HL-60 (cell line): Measurements from ENCODE around the gene FAM78B.

Source experiments
- DNase-seq, 2 experiments: peaks; one replicate each; pipeline ENCODE4 v3.0.0-alpha.2; 2010 to 2020; ENCODE audit warnings: low read depth in 1 of 2, low spot score in 1 of 2
- H3K27ac ChIP-seq: fragments of 250-450 bp; sonication (Bioruptor Pico); replicated peaks from 2 replicates; pipeline ENCODE4 v1.5.1; 2020; ENCODE audit warnings: mild to moderate bottlenecking, moderate library complexity
- H3K27me3 ChIP-seq: fragments of 250-450 bp; sonication (Bioruptor Pico); 2 replicates; pipeline ENCODE4 v1.5.1; 2021; ENCODE audit warnings: mild to moderate bottlenecking, moderate library complexity; ENCODE audit not compliant: insufficient read depth, poor library complexity, severe bottlenecking
- H3K4me3 ChIP-seq: replicated peaks from 2 replicates; pipeline ENCODE4 v1.5.1; 2011; ENCODE audit warnings: mild to moderate bottlenecking, control low read depth, low read length; ENCODE audit not compliant: insufficient read depth
- CTCF ChIP-seq: IDR thresholded peaks from one replicate; pipeline ENCODE4 v1.5.1; 2011; ENCODE audit warnings: low read length, control low read depth, inconsistent platforms; ENCODE audit not compliant: insufficient read depth
- GABPA ChIP-seq: IDR thresholded peaks from 2 replicates; pipeline ENCODE4 v1.6.1; 2012; ENCODE audit warnings: low read depth
- POLR2AphosphoS5 ChIP-seq: IDR thresholded peaks from 2 replicates; pipeline ENCODE4 v1.6.1; 2012; ENCODE audit warnings: low read depth
- REST ChIP-seq: IDR thresholded peaks from 2 replicates; pipeline ENCODE4 v1.6.1; 2012; ENCODE audit warnings: low read depth; ENCODE audit not compliant: insufficient replicate concordance
- SPI1 ChIP-seq: IDR thresholded peaks from 2 replicates; pipeline ENCODE4 v1.6.1; 2012; ENCODE audit warnings: low read depth, mild to moderate bottlenecking, borderline replicate concordance

The FAM78B gene

GRCh38 chr1:166122873-166123466, 43.8 kb downstream of the FAM78B start:
- no peak for TF ChIP-seq CTCF
- no peak for TF ChIP-seq REST
- TF ChIP-seq SPI1: no peak
- no peak for TF ChIP-seq POLR2AphosphoS5
- no peak for TF ChIP-seq GABPA
- Histone ChIP-seq H3K27ac (no peak overlapping the region), H3K4me3 (no peak overlapping the region), H3K27me3 (no peaks in the 10 kb centered on the region)
- no peak for DNase-seq

DNA sequence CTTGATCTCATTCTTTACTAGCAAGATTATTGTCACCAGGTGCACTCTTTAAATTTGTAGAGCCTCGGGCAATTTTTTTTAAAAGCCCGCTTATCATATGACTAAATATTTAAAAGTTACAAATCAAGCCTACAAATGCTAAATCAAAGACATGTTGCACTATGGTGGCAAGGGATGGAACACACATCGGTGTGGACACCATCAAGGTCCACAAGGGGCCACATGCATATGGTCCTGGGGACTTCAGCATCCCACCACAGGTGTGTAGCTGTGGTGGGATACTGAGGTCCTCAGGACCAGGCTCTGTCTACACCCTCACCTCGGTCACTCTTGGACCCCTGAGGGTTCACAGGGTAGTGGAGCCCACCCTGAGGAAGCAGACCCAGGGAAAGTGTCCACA, 45.8 kb downstream of the FAM78B start:
- TF ChIP-seq REST: no peak
- Histone ChIP-seq H3K27me3 (no peaks in the 10 kb centered on the region), H3K4me3 (no peak overlapping the region), H3K27ac (no peak overlapping the region)
- no peak for DNase-seq

- DNase-seq: no peak
- no peak overlapping the region for H3K27ac ChIP-seq
- TF ChIP-seq REST: no peak
- no peak for TF ChIP-seq SPI1
- TF ChIP-seq GABPA: no peak
- no peak for TF ChIP-seq POLR2AphosphoS5
- no peak for TF ChIP-seq CTCF
- no peak overlapping the region for H3K4me3 ChIP-seq
- no peaks in the 10 kb centered on the region for H3K27me3 ChIP-seq
Measured at GRCh38 chr1:166120281-166120680, 46.5 kb downstream of the FAM78B start.

DNA sequence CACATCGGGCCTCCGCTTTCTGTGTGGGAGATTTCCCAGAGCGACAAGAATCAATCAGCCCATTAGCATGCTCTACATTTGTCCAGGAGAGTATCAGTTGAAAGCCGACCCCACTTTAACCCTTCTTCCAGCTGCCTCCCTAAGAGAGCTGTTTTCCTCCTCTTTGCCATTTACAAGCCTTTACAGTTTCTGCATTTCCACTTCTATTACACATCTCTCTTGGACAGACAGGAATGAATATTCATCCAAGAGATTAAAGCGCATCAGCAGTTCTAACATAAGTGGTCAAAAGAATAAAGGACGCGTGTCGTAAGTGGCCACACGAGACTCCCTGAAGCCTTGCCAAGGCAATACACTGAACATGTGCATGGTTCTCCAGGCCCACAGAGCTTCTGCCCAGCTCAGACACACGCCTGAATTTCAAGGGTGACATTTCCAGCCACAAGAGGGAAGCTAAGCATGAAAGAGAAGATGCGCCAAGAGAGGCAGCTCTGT, 47.3 kb downstream of the FAM78B start:
- H3K4me3 ChIP-seq: no peak overlapping the region
- no peak for DNase-seq
- TF ChIP-seq CTCF (no peak), SPI1 (no peak), REST (no peak), GABPA (no peak), POLR2AphosphoS5 (no peak)

More for the DNA sequence above, 47.3 kb downstream of the FAM78B start:
- H3K27me3 ChIP-seq: no peaks in the 10 kb centered on the region
- no peak overlapping the region for H3K27ac ChIP-seq
